GM19324 (cell line): Measurements from ENCODE around the gene WDR64.

ENCODE experiments used
- ATAC-seq: cut with Tn5 transposase; IDR thresholded peaks from one replicate; pipeline ENCODE4 v1.9.1; 2021; ENCODE audit warnings: mild to moderate bottlenecking, moderate library complexity; ENCODE audit not compliant: unreplicated experiment, low FRiP score

Gene WDR64

DNA sequence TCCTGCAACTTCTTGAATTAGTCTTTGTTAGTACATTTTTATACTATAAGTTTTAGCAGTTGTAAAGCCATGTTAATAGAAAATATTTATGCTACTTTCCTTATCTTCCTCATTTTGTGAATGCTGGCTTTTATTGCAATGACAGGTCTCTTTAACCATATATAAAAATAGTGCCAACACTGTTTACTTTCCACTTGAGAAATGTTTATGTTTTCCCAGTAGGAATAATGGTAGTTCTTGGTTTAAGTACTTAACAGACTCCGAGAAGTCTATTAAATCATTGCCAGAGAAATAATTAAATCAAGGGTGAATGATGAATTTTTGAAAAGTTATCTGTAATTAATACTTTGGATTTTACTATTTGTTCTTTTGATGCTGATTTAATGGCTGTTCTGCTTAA lies 21.6 kb upstream of the WDR64 start:
- ATAC-seq = no peak

DNA sequence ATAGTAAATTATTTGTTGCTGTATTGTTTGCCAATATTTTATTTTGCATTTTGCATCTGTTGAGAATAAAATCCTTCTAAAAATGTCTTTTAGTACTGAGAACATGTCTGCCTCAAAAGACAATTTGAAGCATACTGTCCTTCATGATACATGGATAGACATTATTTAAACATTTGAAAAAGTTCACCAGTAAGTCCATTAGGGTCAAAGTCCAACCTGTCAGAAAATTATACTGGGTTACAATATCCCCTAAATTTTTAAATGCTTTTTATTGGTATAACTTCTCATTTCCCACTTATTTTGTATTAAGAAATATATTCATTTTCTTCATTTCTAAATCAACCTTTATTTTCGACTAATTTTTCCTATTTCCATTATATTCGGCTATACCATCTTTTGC lies 21.2 kb upstream of the WDR64 start:
- no peak for ATAC-seq

DNA sequence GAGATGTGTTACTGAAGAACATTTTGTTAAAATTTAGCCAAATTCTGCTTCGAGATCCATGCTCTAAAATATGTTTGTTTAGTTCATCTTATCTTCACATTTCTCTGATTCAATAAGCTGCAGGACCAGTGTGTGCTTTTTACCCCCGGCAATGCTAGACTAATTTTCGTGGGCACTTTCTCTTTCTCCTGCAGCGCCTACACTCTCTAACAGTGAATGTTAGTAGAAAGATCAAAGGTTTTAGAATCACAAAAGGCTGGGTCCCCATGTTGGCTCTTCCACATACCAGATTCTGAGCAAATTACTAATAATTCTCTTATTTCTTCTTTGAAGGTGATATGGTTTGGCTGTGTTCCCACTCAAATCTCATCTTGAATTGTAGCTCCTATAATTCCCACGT lies 20.4 kb upstream of the WDR64 start:
- ATAC-seq = no peak

DNA sequence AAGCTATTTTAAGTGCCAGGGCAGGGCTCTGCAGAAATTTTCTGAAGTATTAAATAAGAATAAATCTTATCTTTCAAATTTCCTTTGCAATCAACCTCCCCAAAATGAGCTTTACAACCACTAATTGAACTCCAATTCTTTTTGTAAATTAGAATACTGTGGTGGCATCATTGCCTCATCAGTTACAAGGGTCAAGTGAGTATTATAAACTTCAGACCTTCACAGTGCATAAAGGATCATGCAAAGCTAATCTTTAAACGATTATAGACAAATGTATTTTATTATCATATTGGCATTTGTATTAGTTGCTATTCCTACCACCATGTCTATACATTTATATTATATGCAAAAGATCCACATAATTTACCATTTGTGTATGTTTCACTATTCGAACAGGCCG lies 19.1 kb upstream of the WDR64 start:
- no peak for ATAC-seq

DNA sequence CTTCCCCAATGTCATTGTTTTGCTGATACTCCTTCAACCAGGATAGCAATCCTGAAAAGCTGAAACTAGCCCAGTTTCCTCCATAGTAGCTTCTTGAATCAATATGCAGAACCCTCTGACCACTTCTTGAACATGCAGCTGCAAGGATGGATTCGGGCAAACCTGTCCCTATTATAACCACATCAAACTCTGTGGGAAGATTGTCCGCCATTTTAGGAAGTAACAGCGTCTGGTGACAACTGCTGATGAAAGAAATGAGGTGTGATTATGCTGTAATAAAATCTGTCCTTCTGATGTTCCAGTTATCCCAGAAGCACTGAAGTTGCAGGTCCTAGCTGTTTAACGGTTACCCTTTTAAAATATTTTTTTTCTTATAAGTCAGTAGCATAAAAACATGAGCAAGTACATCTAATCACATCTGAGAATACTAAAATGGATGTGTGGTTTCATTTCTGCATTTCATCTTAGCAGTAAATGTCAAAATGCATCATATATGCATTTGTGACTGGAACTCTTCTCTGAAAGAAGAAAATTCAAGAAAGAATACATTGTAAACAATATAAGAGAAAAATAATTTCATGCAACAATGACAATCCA lies 16.4 kb upstream of the WDR64 start:
- no peak for ATAC-seq

DNA sequence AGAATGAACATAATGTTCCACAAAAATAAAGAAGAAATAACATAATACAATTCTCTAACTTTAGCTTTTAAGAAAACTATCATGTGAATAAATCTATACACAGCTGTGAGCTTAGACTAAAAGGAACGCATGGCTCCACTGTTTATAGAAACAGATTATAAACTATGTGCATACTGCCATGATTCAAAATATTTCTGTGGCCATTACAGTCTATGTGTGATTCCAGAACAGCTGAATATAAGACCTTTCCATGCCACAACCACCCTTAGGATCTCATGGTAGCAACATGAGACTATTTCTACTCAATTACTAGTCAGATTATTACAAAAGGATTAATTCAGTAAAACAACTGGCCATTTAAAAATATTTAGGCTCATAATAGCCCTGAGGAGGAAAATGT lies 15.8 kb upstream of the WDR64 start:
- no peak for ATAC-seq

DNA sequence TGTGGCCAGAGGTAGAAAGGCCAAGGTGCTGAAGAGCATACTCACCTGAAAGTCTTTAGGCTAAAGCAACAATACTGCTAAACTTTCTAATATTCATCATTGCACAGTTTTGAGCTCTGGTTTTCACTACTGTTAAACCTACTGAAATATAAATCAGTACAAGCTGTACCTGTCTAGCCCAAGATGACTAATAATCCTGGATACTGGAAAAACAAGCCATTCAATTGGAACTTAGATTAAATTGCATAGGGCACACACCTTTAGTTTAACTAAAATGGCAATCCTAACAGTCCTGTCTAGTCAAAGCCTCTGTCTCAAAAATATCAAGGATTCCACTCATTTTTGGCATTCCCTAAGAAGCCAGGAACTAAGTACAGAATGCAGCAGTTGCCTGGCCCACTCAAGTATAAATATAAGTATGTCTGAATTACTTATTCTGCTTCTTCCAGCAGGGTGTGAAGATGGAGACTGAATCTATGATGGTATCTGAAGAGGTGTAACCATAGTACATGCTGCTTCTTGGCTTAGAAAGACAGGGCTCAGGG lies 15.0 kb upstream of the WDR64 start:
- ATAC-seq = no peak

DNA sequence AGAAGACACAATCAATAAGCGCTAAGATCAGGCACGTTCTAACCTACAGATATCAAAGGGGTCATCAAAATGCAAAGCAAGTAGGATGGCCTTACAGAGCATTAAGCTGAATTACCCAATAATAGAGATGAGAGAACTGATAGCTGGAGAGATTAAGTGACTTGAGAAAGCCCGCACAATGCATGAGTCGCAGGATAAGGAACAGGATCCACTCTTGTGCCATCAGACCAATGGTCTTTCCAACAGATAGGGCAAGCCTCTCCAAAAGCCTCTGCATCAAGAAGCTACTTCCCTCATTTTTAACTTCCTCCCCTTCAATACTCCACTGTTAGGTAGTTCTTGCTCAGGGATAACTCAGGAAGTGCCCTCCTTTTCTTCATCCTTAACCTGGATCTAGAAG lies 14.5 kb upstream of the WDR64 start:
- no peak for ATAC-seq

DNA sequence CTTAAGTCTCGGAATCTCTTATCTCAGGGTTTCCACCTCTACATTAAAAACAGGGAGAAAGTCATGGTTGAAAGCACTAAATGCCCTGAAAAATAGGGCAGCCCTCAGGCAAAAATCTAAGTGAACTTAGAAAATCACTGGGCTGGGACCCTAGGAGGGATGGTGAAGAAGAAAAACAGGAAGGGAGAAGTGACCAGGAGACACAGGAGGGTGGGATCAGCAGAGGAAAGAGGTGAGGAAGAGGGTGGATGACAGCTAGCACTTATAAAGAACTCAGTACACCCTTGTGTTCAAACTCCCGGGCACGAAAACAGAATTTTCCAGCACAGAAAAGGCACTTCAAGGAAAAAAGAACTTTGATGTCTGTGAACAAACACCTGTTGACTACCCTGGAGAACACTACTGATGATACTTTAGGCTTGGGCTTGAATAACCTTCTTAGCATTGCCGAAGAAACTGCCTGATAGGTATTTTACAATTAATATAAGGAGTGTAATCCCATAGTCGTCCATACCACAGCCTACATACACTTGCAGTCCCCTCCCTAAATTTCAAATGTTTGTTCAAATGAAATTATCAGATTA lies 13.9 kb upstream of the WDR64 start:
- ATAC-seq = no peak

DNA sequence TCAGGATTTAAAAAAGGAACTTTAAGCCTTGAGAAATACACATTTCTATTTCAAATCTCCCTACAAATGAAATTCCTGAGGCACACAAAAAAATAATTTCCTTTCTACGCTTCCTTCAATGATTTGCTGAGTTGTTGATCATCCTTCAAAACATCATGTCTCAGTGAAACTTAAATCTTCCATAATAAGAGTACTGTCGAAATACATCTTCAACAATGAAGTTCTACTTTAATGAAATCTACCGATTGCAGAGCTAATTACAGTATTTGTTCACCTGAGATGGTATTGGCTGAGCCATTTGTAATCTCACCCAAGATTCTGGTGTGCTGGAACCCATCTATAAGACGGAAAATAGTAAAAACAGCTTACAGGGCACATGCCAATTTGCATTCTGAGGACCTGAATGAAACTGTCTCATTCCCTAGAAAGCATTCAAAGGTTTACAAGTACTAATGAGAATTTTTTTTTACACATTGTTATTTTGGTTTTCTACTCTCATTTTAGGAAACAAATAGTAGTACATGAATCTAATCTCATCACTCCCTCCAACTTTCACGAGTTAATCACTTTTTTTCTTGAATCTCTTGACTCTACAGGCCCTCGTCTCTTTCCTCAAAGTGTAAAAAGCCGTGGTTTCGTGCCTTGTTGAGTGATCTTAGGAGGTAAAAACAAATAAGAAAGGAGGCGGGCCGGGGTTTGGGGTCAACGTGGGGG lies 13.0 kb upstream of the WDR64 start:
- ATAC-seq = no peak

DNA sequence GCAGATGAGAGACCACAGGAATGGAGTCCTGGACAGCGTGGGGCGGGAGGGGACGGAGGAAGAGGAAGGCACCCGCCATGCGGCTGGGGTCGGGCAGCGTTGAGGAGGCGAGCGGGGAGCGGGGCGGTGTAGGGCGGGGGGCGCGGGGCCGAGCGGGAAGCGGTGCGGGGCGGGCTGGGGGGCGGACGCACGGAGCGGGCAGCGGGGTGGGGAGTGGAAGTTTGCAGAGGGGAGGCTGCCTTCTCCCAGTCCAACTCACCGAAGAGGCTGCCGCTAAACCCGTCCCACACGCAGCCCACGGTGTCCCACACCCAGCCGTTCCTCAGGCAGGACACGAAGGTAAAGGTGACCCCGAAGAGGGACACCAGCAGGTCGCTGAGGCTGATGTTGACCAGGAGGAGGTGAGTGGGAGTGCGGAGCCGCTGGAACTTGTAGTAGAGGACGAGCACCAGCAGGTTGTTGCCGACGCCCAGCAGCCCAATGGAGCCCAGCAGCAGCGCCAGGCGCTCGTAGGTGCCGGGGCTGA lies 12.4 kb upstream of the WDR64 start:
- peak; percentile 56 for ATAC-seq

DNA sequence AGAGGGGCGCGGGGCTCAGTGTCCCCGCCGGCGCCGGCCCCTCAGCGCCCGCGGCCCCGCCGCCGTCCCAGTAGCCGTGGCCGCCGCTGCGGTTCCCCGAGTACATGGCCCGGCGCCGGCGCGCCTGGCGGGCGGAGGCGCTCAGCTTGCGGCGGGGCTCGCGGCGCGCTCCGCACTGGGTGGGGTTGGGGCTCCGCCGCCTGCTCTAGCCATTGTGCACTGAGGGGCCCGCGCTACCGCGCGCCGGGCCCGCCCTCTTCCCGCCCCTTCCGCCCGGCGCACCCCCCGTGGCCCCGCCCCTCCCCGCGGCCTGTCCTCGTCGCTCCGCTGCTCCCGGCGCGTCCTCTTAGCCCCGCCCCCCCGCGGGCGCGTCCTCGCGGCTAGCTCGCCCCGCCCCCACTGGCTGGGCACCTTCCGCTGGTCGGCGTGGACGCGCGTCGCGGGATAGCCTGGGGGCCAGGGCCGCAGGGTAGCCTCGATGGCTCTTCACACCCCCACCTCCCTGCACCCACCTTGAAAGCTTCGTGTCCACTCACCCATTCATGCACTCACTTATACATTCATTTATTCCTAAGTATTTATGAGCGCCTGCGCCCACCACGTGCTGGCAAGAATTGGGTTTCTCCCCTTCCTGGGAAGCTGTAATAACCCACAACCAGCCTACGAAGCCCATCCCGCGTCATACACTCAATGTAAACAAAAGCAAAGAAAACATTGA lies 11.8 kb upstream of the WDR64 start, which contains the start of the genes CHML and OPN3:
TSS of gene CHML (minus strand) at position 221 of the 718 bp plus-strand sequence. CDS start 4,603 bp downstream, outside the sequence.
TSS of gene OPN3 (minus strand) at position 221 of the 718 bp plus-strand sequence. CDS start at position 106, 115 bp downstream.
- peak; percentile 97 for ATAC-seq

DNA sequence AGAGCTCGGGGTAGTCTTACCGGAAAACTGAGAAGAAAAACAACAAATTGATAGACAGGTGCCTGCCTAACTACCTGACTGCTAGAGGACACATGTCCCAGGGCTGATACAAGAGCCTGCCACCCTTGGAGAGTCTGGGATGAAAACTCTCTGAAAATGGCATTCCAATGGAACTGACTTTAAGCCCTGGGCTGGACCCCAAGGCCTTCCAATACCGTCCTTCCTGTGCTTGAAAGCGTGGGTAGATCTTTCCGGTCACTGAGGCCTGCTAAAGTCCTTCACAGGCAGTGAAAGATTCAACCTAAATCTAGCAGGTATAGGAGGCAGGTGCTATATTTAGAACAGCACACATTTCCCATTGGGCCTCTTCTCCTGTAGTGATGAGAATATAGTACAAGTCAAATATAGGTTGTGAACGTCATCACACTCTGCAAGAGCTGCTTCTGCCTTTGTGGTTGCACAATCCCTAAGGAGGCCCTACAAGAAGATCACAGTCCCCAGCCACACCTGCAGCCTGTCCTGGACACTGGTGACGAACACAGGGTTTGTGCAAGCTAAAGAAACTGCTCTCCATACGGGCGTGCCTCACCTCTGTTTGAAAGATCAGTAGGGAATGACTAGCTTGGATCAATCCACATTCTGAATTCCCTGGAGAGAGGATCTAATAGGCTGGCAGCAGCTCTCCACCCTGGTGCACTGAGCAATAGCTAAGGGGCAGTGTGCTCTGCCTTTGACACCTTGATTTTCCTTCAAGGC lies 11.0 kb upstream of the WDR64 start:
- ATAC-seq = no peak

DNA sequence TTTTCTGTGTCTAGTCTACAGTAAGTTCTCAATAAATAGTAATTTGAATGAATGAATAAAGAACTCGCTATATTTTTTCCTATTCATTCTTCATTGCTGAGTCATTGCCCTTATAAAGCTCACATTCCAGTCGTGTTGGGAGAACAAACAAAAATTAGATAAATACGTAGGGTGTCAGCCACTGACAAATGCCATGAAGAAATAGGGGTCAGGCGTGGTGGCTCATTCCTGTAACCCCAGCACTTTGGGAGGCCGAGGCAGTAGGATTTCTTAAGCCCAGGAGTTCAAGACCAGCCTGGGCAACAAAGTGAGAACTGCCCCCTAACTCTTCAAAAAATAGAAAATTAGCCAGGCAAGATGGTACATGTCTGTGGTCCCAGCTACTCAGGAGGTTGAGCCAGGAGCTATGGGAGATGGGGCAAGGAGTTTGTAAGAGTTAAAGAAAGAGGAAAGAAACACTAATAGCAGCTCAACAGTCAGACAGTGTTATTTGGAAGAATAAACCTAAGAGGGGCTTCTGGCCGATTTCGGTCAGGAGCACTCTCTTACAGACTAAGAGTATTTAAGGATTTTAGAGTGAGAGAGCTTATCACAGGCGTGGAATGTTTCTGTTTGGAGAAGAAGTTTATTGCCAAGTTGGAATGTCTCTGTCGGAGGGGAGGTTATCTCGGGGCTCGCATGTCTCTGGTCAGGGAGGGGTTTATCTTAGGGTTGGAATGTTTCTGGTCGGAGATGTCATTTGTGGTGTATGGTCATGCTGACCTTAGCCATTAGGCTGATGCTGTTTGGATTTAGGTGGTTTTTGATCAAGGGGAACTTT lies 10.1 kb upstream of the WDR64 start:
- no peak for ATAC-seq

DNA sequence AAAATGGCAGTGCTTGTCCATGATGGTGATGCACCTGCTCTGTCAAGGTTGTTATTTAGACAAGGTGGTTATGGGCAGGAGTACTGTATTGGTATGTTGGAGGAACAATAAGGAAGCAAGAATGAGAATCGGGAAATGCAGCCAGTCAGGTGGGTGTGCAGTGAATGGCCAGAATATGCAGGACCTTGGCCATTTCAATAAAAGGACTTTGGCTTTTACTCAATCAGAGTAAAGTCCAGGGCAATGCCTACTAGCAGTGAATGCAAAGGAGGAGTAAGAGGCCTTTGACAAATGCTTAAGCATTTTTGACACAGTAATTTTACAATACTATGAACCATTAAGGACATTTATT lies 9.5 kb upstream of the WDR64 start:
- ATAC-seq = no peak

DNA sequence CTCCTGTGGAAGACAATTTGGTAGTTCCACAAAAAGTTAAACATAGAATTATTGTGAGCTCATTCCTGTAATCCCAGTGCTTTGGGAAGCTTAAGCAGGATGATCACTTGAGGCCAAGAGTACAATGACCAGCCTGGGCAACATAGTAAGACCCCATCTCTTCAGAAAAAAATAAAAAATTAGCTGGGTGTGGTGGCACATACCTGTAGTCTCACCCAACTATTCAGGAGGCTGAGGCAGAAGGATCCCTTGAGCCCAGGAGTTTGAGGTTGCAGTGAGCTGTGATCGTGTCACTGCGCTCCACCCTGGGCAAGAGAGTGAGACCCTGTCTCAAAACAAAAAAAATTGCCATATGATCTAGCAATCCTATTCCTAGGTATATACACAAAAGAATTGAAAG lies 7.8 kb upstream of the WDR64 start:
- ATAC-seq = no peak

DNA sequence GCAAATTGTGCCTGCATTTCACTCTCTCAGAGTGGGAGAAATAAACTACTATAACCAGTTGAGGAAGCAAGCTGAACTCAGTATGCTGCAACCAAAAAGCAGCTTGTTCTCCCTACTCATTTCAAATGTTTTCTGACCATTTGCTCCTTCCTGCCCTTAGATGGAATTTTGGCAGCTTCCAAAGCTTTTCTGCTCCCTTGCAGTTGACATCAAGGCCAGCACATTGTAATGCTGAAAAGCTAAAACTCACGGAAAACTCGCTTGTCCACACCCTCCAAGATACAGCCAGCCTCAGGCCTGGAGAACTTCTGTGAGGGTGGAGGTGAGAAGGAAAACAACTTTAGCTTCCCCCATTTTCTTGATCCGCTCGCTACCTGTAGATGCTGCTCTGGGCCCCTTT lies 6.9 kb upstream of the WDR64 start:
- no peak for ATAC-seq

DNA sequence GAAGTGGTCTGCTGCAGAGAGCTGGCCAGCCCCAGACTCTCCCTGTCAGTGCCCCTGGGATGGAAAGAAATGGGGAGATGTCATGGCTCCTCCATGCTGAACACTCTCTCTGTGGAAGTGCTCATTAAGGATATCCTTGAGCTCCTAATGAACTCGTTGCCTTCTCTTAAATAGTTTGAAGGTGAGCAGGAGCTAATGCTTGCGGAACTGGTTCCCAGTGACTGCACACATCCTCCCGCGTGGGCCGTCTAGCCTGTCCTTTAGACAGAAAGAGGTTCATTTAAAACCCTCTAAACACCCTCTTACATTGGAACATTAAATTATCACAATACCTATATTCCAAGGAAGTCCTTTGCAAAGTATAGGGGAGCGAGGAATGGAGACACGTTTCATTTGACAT lies 5.9 kb upstream of the WDR64 start:
- no peak for ATAC-seq

DNA sequence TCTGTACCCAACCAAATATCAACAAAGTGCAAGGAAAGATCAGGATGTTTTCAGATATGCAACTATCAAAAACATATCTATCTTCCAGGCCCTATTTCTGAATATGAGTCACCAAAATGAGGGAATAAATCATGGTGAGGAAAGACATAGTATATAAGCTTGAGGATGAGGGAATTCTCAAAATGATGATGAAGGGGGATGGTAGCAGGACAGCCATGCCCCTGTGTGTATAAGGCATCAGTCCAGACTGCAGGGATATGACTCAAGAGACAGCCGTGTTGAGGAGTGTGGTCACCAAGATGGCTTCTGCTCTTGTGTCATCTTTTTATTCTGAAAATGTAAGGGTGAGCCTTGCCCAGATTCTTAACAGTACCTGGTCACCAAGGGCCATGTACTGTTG lies 4.4 kb upstream of the WDR64 start:
- no peak for ATAC-seq
